Ascending aorta (tissue), 2 donors: Measurements from ENCODE around the gene TBC1D5. TPM values are rescaled to one million over a fixed set of nuclear protein-coding genes. Genes with fewer than 3 reads are reported as not detected.

ENCODE experiments used
- DNase-seq, 2 donors: peaks; one replicate each; pipeline ENCODE4 v3.0.0-alpha.2; 2019; ENCODE audit warnings: low spot score in 2 of 2
- H3K27ac ChIP-seq, 2 donors: fragments of 200-600 bp; sonication (generic); one replicate each; pipeline ENCODE4 v1.5.1; 2016 to 2017; ENCODE audit warnings: mild to moderate bottlenecking in 1 of 2
- H3K27me3 ChIP-seq: fragments of 200-600 bp; sonication (generic); one replicate; pipeline ENCODE4 v1.5.1; 2017
- H3K36me3 ChIP-seq, 2 donors: fragments of 200-600 bp; sonication (generic); one replicate each; pipeline ENCODE4 v1.5.1; 2016
- H3K4me1 ChIP-seq, 2 donors: fragments of 200-600 bp; sonication (generic); one replicate each; pipeline ENCODE4 v1.5.1; 2016 to 2017; ENCODE audit warnings: mild to moderate bottlenecking in 1 of 2
- H3K4me3 ChIP-seq, 2 donors: fragments of 200-600 bp; sonication (generic); one replicate each; pipeline ENCODE4 v1.5.1; 2016 to 2017; ENCODE audit warnings: mild to moderate bottlenecking in 1 of 2
- H3K9me3 ChIP-seq, 2 donors: fragments of 200-600 bp; sonication (generic); one replicate each; pipeline ENCODE4 v1.5.1; 2016
- intact Hi-C: fragments of 100-400 bp; cut with DNase I; formaldehyde crosslinking; loops from one replicate; pipeline ENCODE4 v1.15.1; 2023
- total RNA-seq: library from RNA; depleted of rRNA; stranded (reverse); fragments of >200 nt; gene quantifications from one replicate; pipeline ENCODE4 v1.1.0, GENCODE V29; 2016
- TF ChIP-seq, protein P1 (sequence below), 3 experiments: fragments of 200-600 bp in 2 of 3; fragments of 450-650 bp in 1 of 3; sonication (generic) in 2 of 3; IDR thresholded peaks; one replicate each; pipeline ENCODE4 v1.5.1; 2016 to 2019; ENCODE audit warnings: antibody characterized with exemption in 3 of 3, mild to moderate bottlenecking in 1 of 3, moderate library complexity in 1 of 3

Gene TBC1D5
- total RNA-seq, 1 donor from 2014 or later = 43.3 TPM

DNA sequence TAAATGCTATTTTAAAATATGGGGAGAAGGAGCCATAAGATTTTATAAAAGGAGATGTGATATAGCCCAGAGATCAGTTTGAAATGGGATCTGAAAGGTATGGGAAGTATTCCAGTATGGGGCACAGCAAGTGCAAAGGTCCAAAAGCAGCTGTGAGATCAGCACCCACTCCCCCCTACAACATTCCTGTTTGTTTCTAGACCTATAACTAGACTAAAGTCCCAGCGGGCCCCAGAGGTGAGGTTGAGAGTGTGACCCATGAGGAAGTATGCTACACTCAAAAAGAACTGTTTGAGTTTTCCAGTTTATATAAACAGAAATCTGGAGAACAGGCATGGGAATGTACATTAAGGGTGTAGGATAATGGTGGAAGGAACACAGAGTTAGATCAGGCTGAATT is 152.5 kb downstream of the TBC1D5 start:
- H3K27ac ChIP-seq = no peak overlapping the region
- H3K27me3 ChIP-seq = no peaks in the 10 kb centered on the region
- no peaks in the 10 kb centered on the region for H3K4me1 ChIP-seq
- DNase-seq = no peak
- TF ChIP-seq, protein P1, sequence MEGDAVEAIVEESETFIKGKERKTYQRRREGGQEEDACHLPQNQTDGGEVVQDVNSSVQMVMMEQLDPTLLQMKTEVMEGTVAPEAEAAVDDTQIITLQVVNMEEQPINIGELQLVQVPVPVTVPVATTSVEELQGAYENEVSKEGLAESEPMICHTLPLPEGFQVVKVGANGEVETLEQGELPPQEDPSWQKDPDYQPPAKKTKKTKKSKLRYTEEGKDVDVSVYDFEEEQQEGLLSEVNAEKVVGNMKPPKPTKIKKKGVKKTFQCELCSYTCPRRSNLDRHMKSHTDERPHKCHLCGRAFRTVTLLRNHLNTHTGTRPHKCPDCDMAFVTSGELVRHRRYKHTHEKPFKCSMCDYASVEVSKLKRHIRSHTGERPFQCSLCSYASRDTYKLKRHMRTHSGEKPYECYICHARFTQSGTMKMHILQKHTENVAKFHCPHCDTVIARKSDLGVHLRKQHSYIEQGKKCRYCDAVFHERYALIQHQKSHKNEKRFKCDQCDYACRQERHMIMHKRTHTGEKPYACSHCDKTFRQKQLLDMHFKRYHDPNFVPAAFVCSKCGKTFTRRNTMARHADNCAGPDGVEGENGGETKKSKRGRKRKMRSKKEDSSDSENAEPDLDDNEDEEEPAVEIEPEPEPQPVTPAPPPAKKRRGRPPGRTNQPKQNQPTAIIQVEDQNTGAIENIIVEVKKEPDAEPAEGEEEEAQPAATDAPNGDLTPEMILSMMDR (IDR thresholded peaks at IDR 0.05) = no peak
- H3K36me3 ChIP-seq = no peaks in the 10 kb centered on the region
- intact Hi-C loops = no loop called here
- no peak overlapping the region for H3K4me3 ChIP-seq
- H3K9me3 ChIP-seq = peaks cover 11 to 25% of the 10 kb centered on the region in 2 donors

DNA sequence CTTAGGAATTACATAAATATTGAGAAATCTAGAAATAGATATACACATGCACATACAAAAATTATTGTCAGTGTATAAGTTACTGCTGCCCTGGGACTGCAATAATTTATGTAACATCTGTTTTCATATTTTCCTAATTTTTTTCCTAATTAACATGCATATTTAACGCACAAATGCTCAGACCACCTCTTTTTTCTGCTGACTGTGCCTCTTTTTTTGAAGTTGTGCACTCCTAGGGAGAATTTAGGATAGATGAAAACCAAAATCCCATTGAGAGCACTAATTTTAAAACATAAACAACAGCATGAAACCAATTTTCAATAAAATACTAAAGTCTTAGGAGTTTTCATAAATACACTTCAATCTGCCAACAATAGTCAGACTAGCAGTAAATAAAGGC is 154.0 kb downstream of the TBC1D5 start:
- TF ChIP-seq, protein P1 (IDR thresholded peaks at IDR 0.05) = no peak
- H3K4me3 ChIP-seq = no peak overlapping the region
- H3K4me1 ChIP-seq = no peaks in the 10 kb centered on the region
- no peak overlapping the region for H3K27ac ChIP-seq
- intact Hi-C loops = no loop called here
- no peaks in the 10 kb centered on the region for H3K36me3 ChIP-seq
- peaks cover 11 to 25% of the 10 kb centered on the region in 2 donors for H3K9me3 ChIP-seq
- no peak for DNase-seq
- no peaks in the 10 kb centered on the region for H3K27me3 ChIP-seq

DNA sequence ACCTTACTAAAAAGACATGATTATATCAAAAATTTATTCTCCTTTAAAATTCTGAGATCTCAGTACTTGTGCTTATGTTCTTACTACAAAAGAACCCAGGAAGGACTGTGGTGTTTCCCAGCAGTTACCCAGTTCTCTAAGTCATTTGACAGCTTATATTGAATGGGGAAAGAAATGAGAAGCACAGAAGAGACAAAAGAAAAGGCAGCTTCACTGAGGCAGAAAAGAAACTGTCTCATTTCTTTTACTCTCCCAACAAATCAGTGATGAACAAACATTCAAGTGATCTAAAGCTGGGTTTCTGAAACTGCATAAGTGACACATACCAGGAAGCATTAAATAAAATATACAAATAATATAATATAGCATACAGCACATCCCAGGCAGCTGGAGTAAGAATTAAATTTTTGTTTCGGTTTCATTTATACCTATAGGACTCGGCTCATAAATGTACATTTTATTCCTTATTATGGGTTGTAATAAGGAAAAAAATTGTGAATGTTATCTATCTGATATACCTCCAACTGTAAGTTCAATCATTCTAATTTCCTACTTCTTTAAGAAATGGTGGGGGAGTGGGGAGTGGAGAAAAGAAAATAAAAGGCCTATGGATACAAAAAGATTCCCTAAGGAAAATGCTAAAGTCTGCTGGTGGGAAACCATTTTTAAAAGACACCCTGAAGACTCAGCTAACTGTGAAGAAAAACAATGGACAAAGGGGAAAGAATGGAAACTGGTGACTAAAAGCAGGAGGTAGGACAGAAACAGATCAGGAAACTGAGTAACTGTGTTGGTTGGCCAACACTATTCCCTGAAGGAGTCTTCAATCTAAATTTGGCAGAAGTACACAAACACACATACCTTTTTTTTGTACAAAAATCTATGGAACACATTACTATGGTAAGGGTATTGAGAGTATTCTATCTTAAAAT is 156.8 kb downstream of the TBC1D5 start:
- no peaks in the 10 kb centered on the region for H3K27me3 ChIP-seq
- no peak for DNase-seq
- no peak overlapping the region for H3K27ac ChIP-seq
- H3K4me1 ChIP-seq = no peaks in the 10 kb centered on the region
- peaks cover 4 to 12% of the 10 kb centered on the region in 2 donors for H3K9me3 ChIP-seq
- H3K4me3 ChIP-seq = no peak overlapping the region
- intact Hi-C loops = no loop called here
- H3K36me3 ChIP-seq = no peaks in the 10 kb centered on the region
- TF ChIP-seq, protein P1 (IDR thresholded peaks at IDR 0.05) = no peak

DNA sequence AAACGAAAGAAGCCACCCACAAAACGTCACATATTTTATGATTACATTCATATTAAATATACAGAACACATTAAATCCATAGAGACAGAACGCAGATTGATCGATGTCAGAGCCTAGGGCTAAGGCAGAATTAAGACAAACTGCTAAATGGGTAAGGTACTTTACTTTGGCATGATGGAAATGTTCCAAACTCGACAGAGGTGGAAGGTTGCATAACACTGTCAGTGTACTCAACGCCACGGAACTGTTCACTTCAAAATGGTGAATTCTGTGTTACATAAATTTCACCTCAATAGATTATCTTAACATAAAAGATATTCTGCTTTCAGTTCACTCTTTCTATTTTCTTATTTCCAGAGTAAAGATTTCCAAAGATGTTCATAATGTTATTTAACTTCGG is 158.4 kb downstream of the TBC1D5 start:
- intact Hi-C loops = no loop called here
- no peak for DNase-seq

DNA sequence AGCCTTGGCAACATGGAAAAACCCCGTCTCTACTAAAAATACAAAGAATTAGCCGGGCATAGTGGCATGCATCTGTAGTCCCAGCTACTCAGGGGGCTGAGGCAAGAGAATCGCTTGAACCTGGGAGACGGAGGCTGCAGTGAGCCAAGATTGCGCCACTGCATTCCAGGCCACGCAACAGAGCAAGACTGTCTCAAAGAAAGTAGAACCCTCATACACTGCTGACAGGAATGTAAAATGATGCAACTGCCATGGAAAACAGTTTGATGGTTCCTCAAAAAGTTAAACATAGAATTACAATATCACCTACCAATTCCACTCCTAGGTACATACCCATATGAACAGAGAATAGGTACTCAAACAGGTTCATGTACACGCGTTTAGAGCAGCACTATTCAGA is 158.9 kb downstream of the TBC1D5 start:
- no peak for DNase-seq
- Histone ChIP-seq H3K36me3 (no peaks in the 10 kb centered on the region), H3K4me1 (peaks cover 0 to 3% of the 10 kb centered on the region in 2 donors), H3K27ac (no peak overlapping the region), H3K9me3 (no peaks in the 10 kb centered on the region), H3K27me3 (no peaks in the 10 kb centered on the region), H3K4me3 (no peak overlapping the region)
- intact Hi-C loops = no loop called here
- TF ChIP-seq, protein P1 (IDR thresholded peaks at IDR 0.05) = no peak

More for the DNA sequence above, 158.4 kb downstream of the TBC1D5 start:
- Histone ChIP-seq H3K27ac (no peak overlapping the region), H3K4me3 (no peak overlapping the region), H3K36me3 (no peaks in the 10 kb centered on the region), H3K4me1 (peaks cover 0 to 3% of the 10 kb centered on the region in 2 donors), H3K27me3 (no peaks in the 10 kb centered on the region), H3K9me3 (no peaks in the 10 kb centered on the region)
- TF ChIP-seq, protein P1 (IDR thresholded peaks at IDR 0.05) = no peak
